ENCODE measurements around the gene ZNF429.

DNA sequence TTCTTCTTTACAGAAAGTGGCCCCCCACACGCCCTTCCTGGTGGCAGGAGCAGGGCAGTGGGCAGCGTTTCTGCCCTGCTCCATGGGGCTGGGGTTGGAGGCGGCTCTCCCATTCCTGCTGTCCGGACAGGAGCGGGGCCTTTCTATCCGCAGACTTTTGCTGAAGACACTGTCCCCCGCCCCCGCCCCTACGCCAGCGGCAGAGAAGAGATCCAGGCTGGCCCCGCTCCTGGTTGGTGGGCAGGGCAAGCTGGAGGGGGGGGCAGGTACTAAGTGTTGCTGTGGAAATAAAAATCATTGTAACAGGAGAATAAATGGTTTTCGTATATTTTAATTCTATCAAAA lies 81.7 kb downstream of the ZNF429 start:
- TF ChIP-seq, protein P1, sequence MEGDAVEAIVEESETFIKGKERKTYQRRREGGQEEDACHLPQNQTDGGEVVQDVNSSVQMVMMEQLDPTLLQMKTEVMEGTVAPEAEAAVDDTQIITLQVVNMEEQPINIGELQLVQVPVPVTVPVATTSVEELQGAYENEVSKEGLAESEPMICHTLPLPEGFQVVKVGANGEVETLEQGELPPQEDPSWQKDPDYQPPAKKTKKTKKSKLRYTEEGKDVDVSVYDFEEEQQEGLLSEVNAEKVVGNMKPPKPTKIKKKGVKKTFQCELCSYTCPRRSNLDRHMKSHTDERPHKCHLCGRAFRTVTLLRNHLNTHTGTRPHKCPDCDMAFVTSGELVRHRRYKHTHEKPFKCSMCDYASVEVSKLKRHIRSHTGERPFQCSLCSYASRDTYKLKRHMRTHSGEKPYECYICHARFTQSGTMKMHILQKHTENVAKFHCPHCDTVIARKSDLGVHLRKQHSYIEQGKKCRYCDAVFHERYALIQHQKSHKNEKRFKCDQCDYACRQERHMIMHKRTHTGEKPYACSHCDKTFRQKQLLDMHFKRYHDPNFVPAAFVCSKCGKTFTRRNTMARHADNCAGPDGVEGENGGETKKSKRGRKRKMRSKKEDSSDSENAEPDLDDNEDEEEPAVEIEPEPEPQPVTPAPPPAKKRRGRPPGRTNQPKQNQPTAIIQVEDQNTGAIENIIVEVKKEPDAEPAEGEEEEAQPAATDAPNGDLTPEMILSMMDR (IDR thresholded peaks at IDR 0.05) = no peak
- no peak for TF ChIP-seq POLR2A (IDR thresholded peaks at IDR 0.05)

Data from sigmoid colon (tissue), 3 donors.